Thoracic aorta (tissue), 2 donors: ENCODE results near the gene ADAT2. TPM values are rescaled to one million over a fixed set of nuclear protein-coding genes. Genes with fewer than 3 reads are reported as not detected.
A peak's percentile ranks its signal among the peaks of the same experiment; 100 is the strongest.

Experiments
- ATAC-seq: fragments of 150-250 bp; one replicate; pipeline ENCODE4 v1.8.0; 2017; ENCODE audit warnings: low read depth; ENCODE audit not compliant: insufficient number of reproducible peaks, low FRiP score
- DNase-seq: peaks from one replicate; pipeline ENCODE4 v3.0.0-alpha.2; 2020; ENCODE audit warnings: low spot score
- H3K27ac ChIP-seq, 2 donors: fragments of 200-600 bp; sonication (generic); 1 replicate in 1 of 2; 2 replicates in 1 of 2; pipeline ENCODE4 v1.5.1; 2016; ENCODE audit warnings: mild to moderate bottlenecking in 2 of 2, moderate library complexity in 2 of 2
- H3K27me3 ChIP-seq: fragments of 200-600 bp; sonication (generic); replicated peaks from 2 replicates; pipeline ENCODE4 v1.6.0; 2016; ENCODE audit warnings: mild to moderate bottlenecking; ENCODE audit not compliant: insufficient read depth
- H3K36me3 ChIP-seq: fragments of 200-600 bp; sonication (generic); one replicate; pipeline ENCODE4 v1.5.1; 2016
- H3K4me1 ChIP-seq, 2 donors: fragments of 200-600 bp; sonication (generic); 1 replicate in 1 of 2; 2 replicates in 1 of 2; pipeline versions ENCODE4 v1.5.1 to v1.6.0; 2016; ENCODE audit warnings: low read depth in 2 of 2, mild to moderate bottlenecking in 1 of 2; ENCODE audit not compliant: control insufficient read depth in 1 of 2
- H3K4me3 ChIP-seq: fragments of 200-600 bp; sonication (generic); 2 replicates; pipeline ENCODE4 v1.5.1; 2016; ENCODE audit warnings: mild to moderate bottlenecking
- H3K9me3 ChIP-seq: fragments of 200-600 bp; sonication (generic); 2 replicates; pipeline ENCODE4 v1.5.1; 2016
- CTCF ChIP-seq: fragments of 200-600 bp; sonication (generic); IDR thresholded peaks from one replicate; pipeline ENCODE4 v1.5.1; 2019; ENCODE audit warnings: antibody characterized with exemption
- total RNA-seq, 2 donors: library from RNA; depleted of rRNA; stranded (reverse); fragments of >200 nt; gene quantifications; one replicate each; pipeline versions ENCODE4 v1.1.0 to v1.2.3, GENCODE V29; 2016

Gene ADAT2
- total RNA-seq, 2 donors from 2014 or later = 11.2 to 12.3 TPM

GRCh38 chr6:143408787-143409162, 41.7 kb downstream of the ADAT2 start:
- ATAC-seq (no peak), DNase-seq (no peak)
- H3K4me3 ChIP-seq = no peak overlapping the region
- TF ChIP-seq CTCF = no peak
- no peaks in the 10 kb centered on the region for H3K27me3 ChIP-seq
- H3K4me1 ChIP-seq = peaks cover 32 to 71% of the 10 kb centered on the region in 2 donors
- no peaks in the 10 kb centered on the region for H3K36me3 ChIP-seq
- no peaks in the 10 kb centered on the region for H3K9me3 ChIP-seq
- peak overlapping the region; percentile 59 to 62 for H3K27ac ChIP-seq

GRCh38 chr6:143408151-143408786, 42.2 kb downstream of the ADAT2 start:
- no peak for TF ChIP-seq CTCF
- ATAC-seq (no peak), DNase-seq (no peak)
- Histone ChIP-seq H3K36me3 (no peaks in the 10 kb centered on the region), H3K9me3 (no peaks in the 10 kb centered on the region), H3K27ac (peak overlapping the region; percentile 59 to 62), H3K27me3 (no peaks in the 10 kb centered on the region), H3K4me1 (peaks cover 32 to 76% of the 10 kb centered on the region in 2 donors), H3K4me3 (no peak overlapping the region)

GRCh38 chr6:143406673-143407072, 43.8 kb downstream of the ADAT2 start:
- no peak overlapping the region for H3K4me3 ChIP-seq
- no peaks in the 10 kb centered on the region for H3K9me3 ChIP-seq
- peak overlapping the region; percentile 70 to 88 for H3K27ac ChIP-seq
- no peaks in the 10 kb centered on the region for H3K27me3 ChIP-seq
- H3K36me3 ChIP-seq = no peaks in the 10 kb centered on the region
- DNase-seq (no peak), ATAC-seq (no peak)
- no peak for TF ChIP-seq CTCF
- peaks cover 32 to 89% of the 10 kb centered on the region in 2 donors for H3K4me1 ChIP-seq

- Histone ChIP-seq H3K9me3 (no peaks in the 10 kb centered on the region), H3K4me1 (peaks cover 37 to 89% of the 10 kb centered on the region in 2 donors), H3K36me3 (no peaks in the 10 kb centered on the region), H3K27me3 (no peaks in the 10 kb centered on the region), H3K4me3 (peak overlapping the region; percentile 36), H3K27ac (peak overlapping the region; percentile 70 to 88)
- TF ChIP-seq CTCF = no peak
- peak; percentile 34 for ATAC-seq
- DNase-seq = no peak
Observed at GRCh38 chr6:143405373-143406154, 44.9 kb downstream of the ADAT2 start.

- Histone ChIP-seq H3K27ac (no peak overlapping the region), H3K4me1 (peaks cover 32 to 84% of the 10 kb centered on the region in 2 donors), H3K27me3 (no peaks in the 10 kb centered on the region), H3K36me3 (no peaks in the 10 kb centered on the region), H3K9me3 (no peaks in the 10 kb centered on the region), H3K4me3 (no peak overlapping the region)
- ATAC-seq = no peak
- DNase-seq = no peak
- no peak for TF ChIP-seq CTCF
Observed at GRCh38 chr6:143402721-143403336, 47.7 kb downstream of the ADAT2 start.
